Cardiac muscle cell (in vitro differentiated cells and primary cell): ENCODE results near the gene ZFC3H1. TPM values are rescaled to one million over a fixed set of nuclear protein-coding genes. Genes with fewer than 3 reads are reported as not detected.
"Not testable (repeated sequence)": the region's sequence is repeated elsewhere in the genome, so short reads cannot be mapped to it uniquely, and the experiment has no call there.

ENCODE experiments used
- DNase-seq, 2 donors: peaks; one replicate each; pipeline versions ENCODE4 v3.0.0 to v3.0.0-alpha.2; 2010 to 2017; ENCODE audit warnings: low read depth in 1 of 2, low spot score in 1 of 2
- H3K27ac ChIP-seq: fragments of 200-600 bp; sonication (generic); 2 replicates; pipeline ENCODE4 v1.5.1; 2016
- H3K27me3 ChIP-seq: fragments of 200-600 bp; sonication (generic); 2 replicates; pipeline ENCODE4 v1.6.0; 2016; ENCODE audit warnings: control low read depth
- H3K36me3 ChIP-seq: fragments of 200-600 bp; sonication (generic); 2 replicates; pipeline ENCODE4 v1.5.1; 2016; ENCODE audit warnings: control low read depth
- H3K4me1 ChIP-seq: fragments of 200-600 bp; sonication (generic); 2 replicates; pipeline ENCODE4 v1.8.1; 2017; ENCODE audit warnings: low read depth, mild to moderate bottlenecking, mixed run types
- H3K4me3 ChIP-seq: fragments of 200-600 bp; sonication (generic); 2 replicates; pipeline ENCODE4 v1.5.1; 2016; ENCODE audit warnings: mild to moderate bottlenecking
- H3K9me3 ChIP-seq: fragments of 200-600 bp; sonication (generic); 2 replicates; pipeline ENCODE4 v1.5.1; 2017; ENCODE audit warnings: low read depth, mild to moderate bottlenecking, control low read depth
- polyA plus RNA-seq: library from polyadenylated mRNA; unstranded; fragments of >200 nt; fragmentation: Nextera tagmentation; extraction: Ambion mirVana; gene quantifications from 2 replicates; pipeline ENCODE4 v1.2.1, GENCODE V29; 2016
- total RNA-seq: library from RNA; depleted of rRNA; stranded (reverse); fragments of >200 nt; gene quantifications from 2 replicates; pipeline ENCODE4 v1.2.3, GENCODE V29; 2016
- TF ChIP-seq, protein P1 (sequence below): IDR thresholded peaks from 2 replicates; pipeline ENCODE4 v1.5.1; 2012; ENCODE audit warnings: low read depth, mild to moderate bottlenecking, low read length

Gene ZFC3H1
- total and polyA plus RNA-seq, 2 experiments from 2014 or later, result 24.9 to 25.8 TPM

- H3K4me1 ChIP-seq, result no peaks in the 10 kb centered on the region
- no peak overlapping the region for H3K4me3 ChIP-seq
- no peaks in the 10 kb centered on the region for H3K36me3 ChIP-seq
- H3K27ac ChIP-seq, result no peak overlapping the region
- DNase-seq, result no peak
- H3K27me3 ChIP-seq, result no peaks in the 10 kb centered on the region
- no peaks in the 10 kb centered on the region for H3K9me3 ChIP-seq
- TF ChIP-seq, protein P1, sequence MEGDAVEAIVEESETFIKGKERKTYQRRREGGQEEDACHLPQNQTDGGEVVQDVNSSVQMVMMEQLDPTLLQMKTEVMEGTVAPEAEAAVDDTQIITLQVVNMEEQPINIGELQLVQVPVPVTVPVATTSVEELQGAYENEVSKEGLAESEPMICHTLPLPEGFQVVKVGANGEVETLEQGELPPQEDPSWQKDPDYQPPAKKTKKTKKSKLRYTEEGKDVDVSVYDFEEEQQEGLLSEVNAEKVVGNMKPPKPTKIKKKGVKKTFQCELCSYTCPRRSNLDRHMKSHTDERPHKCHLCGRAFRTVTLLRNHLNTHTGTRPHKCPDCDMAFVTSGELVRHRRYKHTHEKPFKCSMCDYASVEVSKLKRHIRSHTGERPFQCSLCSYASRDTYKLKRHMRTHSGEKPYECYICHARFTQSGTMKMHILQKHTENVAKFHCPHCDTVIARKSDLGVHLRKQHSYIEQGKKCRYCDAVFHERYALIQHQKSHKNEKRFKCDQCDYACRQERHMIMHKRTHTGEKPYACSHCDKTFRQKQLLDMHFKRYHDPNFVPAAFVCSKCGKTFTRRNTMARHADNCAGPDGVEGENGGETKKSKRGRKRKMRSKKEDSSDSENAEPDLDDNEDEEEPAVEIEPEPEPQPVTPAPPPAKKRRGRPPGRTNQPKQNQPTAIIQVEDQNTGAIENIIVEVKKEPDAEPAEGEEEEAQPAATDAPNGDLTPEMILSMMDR, result no peak
Measured at GRCh38 chr12:71578694-71579258, 84.9 kb downstream of the ZFC3H1 start.

DNA sequence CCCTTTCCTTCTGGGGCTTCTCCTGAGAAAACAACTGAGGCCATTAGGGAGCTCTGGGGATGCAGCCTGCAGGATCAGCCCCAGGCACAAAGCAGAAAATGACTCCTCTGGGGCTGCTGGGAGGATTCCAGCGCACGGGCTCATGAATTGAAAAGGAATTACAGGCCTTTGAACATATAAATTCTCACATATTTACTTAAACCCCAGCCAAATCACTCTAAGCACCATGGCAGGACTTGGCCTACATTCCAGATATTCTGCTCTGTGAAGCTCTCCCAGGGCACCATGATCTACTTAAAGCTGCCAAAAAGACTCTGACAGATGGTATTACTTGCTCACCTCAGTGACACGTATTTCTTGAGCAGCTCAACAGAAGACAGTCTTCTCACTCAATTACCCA is 87.2 kb downstream of the ZFC3H1 start:
- Histone ChIP-seq H3K4me3 (no peak overlapping the region), H3K36me3 (no peaks in the 10 kb centered on the region), H3K27ac (no peak overlapping the region), H3K9me3 (no peaks in the 10 kb centered on the region), H3K4me1 (no peaks in the 10 kb centered on the region), H3K27me3 (no peaks in the 10 kb centered on the region)
- TF ChIP-seq, protein P1, result no peak
- no peak for DNase-seq

GRCh38 chr12:71569885-71570284 is 93.8 kb downstream of the ZFC3H1 start:
- not testable (repeated sequence) for H3K4me1 ChIP-seq, DNase-seq, H3K4me3 ChIP-seq, H3K36me3 ChIP-seq, H3K27me3 ChIP-seq, H3K9me3 ChIP-seq, H3K27ac ChIP-seq

- TF ChIP-seq, protein P1, result no peak
- Histone ChIP-seq H3K27ac (no peak overlapping the region), H3K4me1 (no peaks in the 10 kb centered on the region), H3K9me3 (no peaks in the 10 kb centered on the region), H3K4me3 (no peak overlapping the region), H3K36me3 (no peaks in the 10 kb centered on the region), H3K27me3 (no peaks in the 10 kb centered on the region)
- peak in 1 of 2 donors; percentile 51 for DNase-seq
Measured at GRCh38 chr12:71567537-71567936, 96.1 kb downstream of the ZFC3H1 start.

GRCh38 chr12:71566655-71567054 is 97.0 kb downstream of the ZFC3H1 start:
- no peak for DNase-seq
- TF ChIP-seq, protein P1, result no peak
- H3K36me3 ChIP-seq, result no peaks in the 10 kb centered on the region
- H3K27ac ChIP-seq, result no peak overlapping the region
- H3K4me3 ChIP-seq, result no peak overlapping the region
- no peaks in the 10 kb centered on the region for H3K27me3 ChIP-seq
- no peaks in the 10 kb centered on the region for H3K9me3 ChIP-seq
- no peaks in the 10 kb centered on the region for H3K4me1 ChIP-seq

GRCh38 chr12:71565535-71565934 is 98.1 kb downstream of the ZFC3H1 start:
- Histone ChIP-seq H3K9me3 (no peaks in the 10 kb centered on the region), H3K36me3 (no peaks in the 10 kb centered on the region), H3K27me3 (no peaks in the 10 kb centered on the region), H3K4me3 (no peak overlapping the region), H3K27ac (no peak overlapping the region), H3K4me1 (no peaks in the 10 kb centered on the region)
- TF ChIP-seq, protein P1, result no peak
- no peak for DNase-seq
